ENCODE data around the gene MROH2B.

MROH2B gene

DNA sequence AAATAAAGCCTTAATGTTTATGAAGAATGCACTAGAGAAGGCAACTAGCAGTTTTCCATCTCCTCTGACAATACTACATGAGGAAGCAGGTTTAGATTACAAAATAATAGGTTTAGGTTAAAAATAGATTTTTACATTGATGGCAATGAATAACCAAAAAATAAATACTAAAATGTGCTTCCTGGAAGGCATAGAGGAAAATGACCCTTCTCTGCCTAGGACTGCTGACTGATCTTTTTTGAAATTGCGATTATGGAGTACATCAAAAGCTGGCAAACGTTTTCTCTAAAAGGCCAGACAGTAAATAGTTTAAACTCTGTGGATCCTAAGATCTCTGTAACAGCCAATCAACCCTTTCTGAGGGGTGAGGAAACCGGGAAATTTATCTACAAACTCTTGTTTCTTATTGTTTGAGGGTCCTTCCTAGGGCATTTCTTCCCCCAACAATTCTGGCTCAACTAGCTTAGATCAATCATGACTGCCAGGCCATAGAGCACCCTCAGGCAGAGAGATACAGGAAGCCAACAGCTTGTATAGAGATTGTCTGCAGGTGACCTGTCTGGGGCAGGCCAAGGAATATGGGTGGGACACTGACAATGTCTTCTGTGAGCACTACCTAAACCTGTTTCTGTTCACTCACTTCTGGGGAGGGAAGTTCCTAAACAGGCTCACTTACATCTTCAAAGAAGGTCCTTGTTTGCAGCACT lies 67.3 kb downstream of the MROH2B start:
- no peak overlapping the region for H3K4me3 ChIP-seq
- intact Hi-C loops (cut with DNase I; ENCODE audit: low total_unique reads) = no loop called here
- H3K27ac ChIP-seq = no peak overlapping the region
- H3K27me3 ChIP-seq = no peaks in the 10 kb centered on the region
- no peak for DNase-seq
- TF ChIP-seq, protein P1, sequence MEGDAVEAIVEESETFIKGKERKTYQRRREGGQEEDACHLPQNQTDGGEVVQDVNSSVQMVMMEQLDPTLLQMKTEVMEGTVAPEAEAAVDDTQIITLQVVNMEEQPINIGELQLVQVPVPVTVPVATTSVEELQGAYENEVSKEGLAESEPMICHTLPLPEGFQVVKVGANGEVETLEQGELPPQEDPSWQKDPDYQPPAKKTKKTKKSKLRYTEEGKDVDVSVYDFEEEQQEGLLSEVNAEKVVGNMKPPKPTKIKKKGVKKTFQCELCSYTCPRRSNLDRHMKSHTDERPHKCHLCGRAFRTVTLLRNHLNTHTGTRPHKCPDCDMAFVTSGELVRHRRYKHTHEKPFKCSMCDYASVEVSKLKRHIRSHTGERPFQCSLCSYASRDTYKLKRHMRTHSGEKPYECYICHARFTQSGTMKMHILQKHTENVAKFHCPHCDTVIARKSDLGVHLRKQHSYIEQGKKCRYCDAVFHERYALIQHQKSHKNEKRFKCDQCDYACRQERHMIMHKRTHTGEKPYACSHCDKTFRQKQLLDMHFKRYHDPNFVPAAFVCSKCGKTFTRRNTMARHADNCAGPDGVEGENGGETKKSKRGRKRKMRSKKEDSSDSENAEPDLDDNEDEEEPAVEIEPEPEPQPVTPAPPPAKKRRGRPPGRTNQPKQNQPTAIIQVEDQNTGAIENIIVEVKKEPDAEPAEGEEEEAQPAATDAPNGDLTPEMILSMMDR (IDR thresholded peaks at IDR 0.05) = no peak
- H3K4me1 ChIP-seq = no peaks in the 10 kb centered on the region
- no peaks in the 10 kb centered on the region for H3K36me3 ChIP-seq
- H3K9me3 ChIP-seq = no peaks in the 10 kb centered on the region

DNA sequence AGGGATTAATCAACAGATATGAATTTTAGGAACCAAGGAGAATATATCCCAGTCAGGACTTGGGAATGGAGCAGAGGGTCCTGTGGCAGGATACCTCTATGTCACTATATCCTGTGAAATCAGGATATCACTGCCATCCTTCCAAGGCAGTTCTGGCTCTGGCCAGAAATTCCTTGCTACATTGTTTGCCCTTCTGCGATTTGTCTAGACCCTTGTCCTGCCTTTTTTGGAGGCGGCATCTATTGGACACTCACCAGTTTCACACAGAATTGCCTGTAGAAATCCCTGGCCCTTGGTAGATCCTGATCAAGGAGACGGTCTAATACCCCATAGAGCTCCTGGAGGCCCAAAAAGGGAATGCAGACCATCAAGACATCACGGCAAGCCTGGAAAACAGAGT lies 71.2 kb downstream of the MROH2B start:
- intact Hi-C loops (cut with DNase I; ENCODE audit: low total_unique reads) = no loop called here
- Histone ChIP-seq H3K27me3 (no peaks in the 10 kb centered on the region), H3K4me1 (no peaks in the 10 kb centered on the region), H3K27ac (no peak overlapping the region), H3K36me3 (no peaks in the 10 kb centered on the region), H3K4me3 (no peak overlapping the region), H3K9me3 (no peaks in the 10 kb centered on the region)
- TF ChIP-seq, protein P1 (IDR thresholded peaks at IDR 0.05) = no peak
- DNase-seq = no peak

DNA sequence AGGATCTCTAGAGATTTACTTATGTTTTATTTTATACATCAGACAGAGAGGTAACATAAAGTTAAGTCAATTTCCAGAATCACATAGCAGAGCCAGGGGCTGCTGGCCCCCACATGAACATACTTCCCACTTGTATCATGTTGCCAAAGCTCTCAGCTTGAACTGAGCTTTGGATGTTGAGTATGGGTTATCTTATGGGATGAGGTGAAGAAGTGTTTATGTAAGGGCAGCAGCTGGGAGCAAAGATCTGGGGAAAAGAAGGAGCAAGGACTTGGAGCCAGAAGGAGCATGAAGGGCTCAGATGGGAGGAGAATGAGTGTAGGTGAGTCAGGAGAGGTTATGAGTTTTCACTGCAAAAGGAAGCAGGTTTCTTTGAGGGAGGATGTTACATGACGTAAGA lies 72.0 kb downstream of the MROH2B start:
- Histone ChIP-seq H3K36me3 (no peaks in the 10 kb centered on the region), H3K4me1 (no peaks in the 10 kb centered on the region), H3K4me3 (no peak overlapping the region), H3K9me3 (no peaks in the 10 kb centered on the region), H3K27me3 (no peaks in the 10 kb centered on the region), H3K27ac (no peak overlapping the region)
- TF ChIP-seq, protein P1 (IDR thresholded peaks at IDR 0.05) = no peak
- intact Hi-C loops (cut with DNase I; ENCODE audit: low total_unique reads) = no loop called here
- no peak for DNase-seq

DNA sequence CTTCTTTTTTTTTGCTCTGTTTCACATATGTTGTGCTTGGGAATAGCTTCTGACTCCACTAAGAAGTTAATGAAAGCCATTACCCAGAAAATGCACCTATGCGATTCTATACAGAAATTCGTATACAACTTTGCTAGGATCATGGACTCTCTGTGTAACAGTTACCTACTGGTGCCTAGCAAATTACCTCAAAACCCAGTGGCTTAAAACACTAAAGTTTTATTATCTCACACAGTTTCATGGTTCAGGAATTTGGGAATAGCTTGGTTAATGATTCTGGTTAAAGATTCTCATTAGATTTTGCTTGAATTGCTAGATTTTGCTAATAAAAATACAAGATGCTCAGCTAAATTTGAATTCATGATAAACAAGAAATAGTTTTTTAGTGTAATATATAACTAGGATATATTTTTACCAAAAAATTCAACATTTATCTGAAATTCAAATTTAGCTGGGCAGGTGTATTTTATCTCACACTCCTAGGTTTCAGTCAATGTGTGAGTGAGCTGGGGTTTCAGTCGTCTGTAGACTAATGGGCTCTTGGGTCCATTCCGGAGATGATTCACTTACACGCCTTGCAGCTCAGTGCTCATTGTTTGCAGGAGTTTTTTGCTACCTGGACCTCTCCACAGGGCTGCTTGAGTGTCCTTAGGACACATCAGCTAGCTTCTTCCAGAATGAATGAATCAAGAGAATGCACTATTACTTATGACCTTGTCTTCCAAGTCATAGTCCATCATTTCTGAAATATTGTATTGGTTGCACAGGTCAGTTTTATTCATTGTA lies 75.1 kb downstream of the MROH2B start:
- TF ChIP-seq, protein P1 (IDR thresholded peaks at IDR 0.05) = no peak
- intact Hi-C loops (cut with DNase I; ENCODE audit: low total_unique reads) = no loop called here
- Histone ChIP-seq H3K4me1 (peaks cover 0 to 18% (median 8%) of the 10 kb centered on the region in 4 donors), H3K9me3 (no peaks in the 10 kb centered on the region), H3K4me3 (no peak overlapping the region), H3K36me3 (no peaks in the 10 kb centered on the region), H3K27me3 (no peaks in the 10 kb centered on the region), H3K27ac (no peak overlapping the region)
- DNase-seq = no peak

DNA sequence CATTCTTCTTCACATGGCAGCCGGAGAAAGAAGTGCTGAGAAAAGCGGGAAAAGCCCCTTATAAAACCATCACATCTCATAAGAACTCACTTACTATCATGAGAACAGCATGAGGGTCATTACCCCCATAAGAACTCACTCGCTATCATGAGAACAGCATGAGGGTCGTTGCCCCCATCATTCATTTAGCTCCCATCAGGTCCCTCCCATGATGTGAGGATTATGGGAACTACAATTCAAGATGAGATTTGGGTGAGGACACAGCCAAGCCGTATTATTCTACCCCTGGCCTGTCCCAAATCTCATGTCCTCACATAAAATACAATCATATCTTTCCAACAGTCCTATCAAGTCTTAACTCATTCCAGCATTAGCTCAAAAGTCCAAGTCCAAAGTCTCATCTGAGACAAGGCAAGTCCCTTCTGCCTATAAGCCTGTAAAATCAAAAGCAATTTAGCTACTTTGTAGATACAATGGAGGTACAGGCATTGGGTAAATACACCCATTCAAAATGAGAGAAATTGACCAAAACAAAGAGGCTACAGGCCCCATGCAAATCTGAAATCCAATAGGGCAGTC lies 79.1 kb downstream of the MROH2B start:
- Histone ChIP-seq H3K9me3 (no peaks in the 10 kb centered on the region), H3K36me3 (no peaks in the 10 kb centered on the region), H3K27ac (peak overlapping the region; percentile 69 to 70)

More for the DNA sequence above, 79.1 kb downstream of the MROH2B start:
- TF ChIP-seq, protein P1 (IDR thresholded peaks at IDR 0.05) = no peak
- DNase-seq = no peak
- intact Hi-C loops (cut with DNase I; ENCODE audit: low total_unique reads) = no loop called here
- Histone ChIP-seq H3K27me3 (no peaks in the 10 kb centered on the region), H3K4me3 (no peak overlapping the region), H3K4me1 (peaks cover 0 to 36% (median 14%) of the 10 kb centered on the region in 4 donors)
